ENCODE measurements around the gene RBMS1. TPM values are rescaled to one million over a fixed set of nuclear protein-coding genes. Genes with fewer than 3 reads are reported as not detected.

RBMS1 gene
- total and polyA plus RNA-seq, 2 of the 13 experiments (the other 11 are each of a cell fraction or from before 2014, with no cell fraction given) = 55.5 to 110 TPM

- TF ChIP-seq ZBTB4 (CRISPR knock-in tag; IDR thresholded peaks at IDR 0.05; ENCODE audit: borderline replicate concordance) = no peak
- TF ChIP-seq ZNF367 (CRISPR knock-in tag; IDR thresholded peaks at IDR 0.05; ENCODE audit: borderline replicate concordance) = no peak
- no peak for TF ChIP-seq PAX8 (CRISPR knock-in tag; IDR thresholded peaks at IDR 0.05; ENCODE audit: borderline replicate concordance)
- no peak for TF ChIP-seq FOXA1 (IDR thresholded peaks at IDR 0.05)
- peak; percentile 69 for TF ChIP-seq FOXA1 (CRISPR knock-in tag; IDR thresholded peaks at IDR 0.05)
- no peak for TF ChIP-seq ZSCAN9 (CRISPR knock-in tag; IDR thresholded peaks at IDR 0.05; ENCODE audit: borderline replicate concordance)
- TF ChIP-seq ATF3 (CRISPR knock-in tag; IDR thresholded peaks at IDR 0.05) = no peak
- TF ChIP-seq ZEB1 (IDR thresholded peaks at IDR 0.05; ENCODE audit: insufficient replicate concordance, low read depth) = no peak
- no peak for TF ChIP-seq LCORL (IDR thresholded peaks at IDR 0.05)
- TF ChIP-seq LCORL (CRISPR knock-in tag; IDR thresholded peaks at IDR 0.05) = no peak
- no peak for TF ChIP-seq CBX5 (CRISPR knock-in tag; IDR thresholded peaks at IDR 0.05; ENCODE audit: borderline replicate concordance)
- TF ChIP-seq TMF1 (CRISPR knock-in tag; IDR thresholded peaks at IDR 0.05; ENCODE audit: low read depth) = no peak
- no peak for TF ChIP-seq ZNF746 (CRISPR knock-in tag; IDR thresholded peaks at IDR 0.05)
- no peak for TF ChIP-seq CENPBD1 (CRISPR knock-in tag; IDR thresholded peaks at IDR 0.05; ENCODE audit: borderline replicate concordance, low read depth)
- no peak for TF ChIP-seq PAF1 (CRISPR knock-in tag; IDR thresholded peaks at IDR 0.05)
- no peak for TF ChIP-seq MTF1 (CRISPR knock-in tag; IDR thresholded peaks at IDR 0.05)
- TF ChIP-seq STAT5B (CRISPR knock-in tag; IDR thresholded peaks at IDR 0.05) = no peak
- TF ChIP-seq NCOA1 (CRISPR knock-in tag; IDR thresholded peaks at IDR 0.05) = no peak
- TF ChIP-seq ZNF264 (CRISPR knock-in tag; IDR thresholded peaks at IDR 0.05) = no peak
- no peak for TF ChIP-seq SOX13 (IDR thresholded peaks at IDR 0.05)
- TF ChIP-seq SOX13 (CRISPR knock-in tag; conservative IDR thresholded peaks at IDR 0.05 in 1 of 2, IDR thresholded peaks at IDR 0.05 in 1 of 2) = peak in 1 of 2 experiments; percentile 39; a peak in 1 of 4 replicates
- no peak for TF ChIP-seq ZNF138 (CRISPR knock-in tag; IDR thresholded peaks at IDR 0.05; ENCODE audit: low read depth)
- no peak for TF ChIP-seq ZNF260 (CRISPR knock-in tag; IDR thresholded peaks at IDR 0.05; ENCODE audit: borderline replicate concordance, low read depth)
These were observed 60.0 kb downstream of the RBMS1 start (continued) for GRCh38 chr2:160433466-160434140.

Data from HepG2 (cell line).